ENCODE results near the gene TUT4. TPM values are rescaled to one million over a fixed set of nuclear protein-coding genes. Genes with fewer than 3 reads are reported as not detected.

Gene TUT4
- total and polyA plus RNA-seq, 2 donors (not counting 3 experiments of a cell fraction or from before 2014, with no cell fraction given) = 24.7 to 41.2 TPM

- Histone ChIP-seq H4K20me1 (replicated peaks; ENCODE audit: control insufficient read depth, extremely low read depth, insufficient read depth, low read length) (no peaks in the 10 kb centered on the region), H2AFZ (ENCODE audit: low read depth, low read length) (peak within 1 kb of the TSS; percentile 74), H3K9ac (replicated peaks; ENCODE audit: extremely low read depth, insufficient read depth, low read length) (peak within 1 kb of the TSS; percentile 83), H3K4me2 (ENCODE audit: insufficient read depth, low read length) (peak within 1 kb of the TSS; percentile 75), H3K79me2 (ENCODE audit: control insufficient read depth, insufficient read depth, low read length) (no peaks in the 10 kb centered on the region), H3K9me3 (replicated peaks; ENCODE audit: control insufficient read depth, insufficient read depth, low read length) (no peaks in the 10 kb centered on the region), H3K27ac (ENCODE audit: insufficient read depth, low read depth, low read length) (peak within 1 kb of the TSS; percentile 20), H3K4me3 (replicated peaks in 1 of 3; ENCODE audit: insufficient read depth in 1 of 3, low read depth in 1 of 3, low read length in 3 of 3) (peak within 1 kb of the TSS in 2 of 3 experiments; percentile 34 to 48), H3K36me3 (ENCODE audit: control insufficient read depth in 2 of 2, extremely low read depth in 1 of 2, insufficient read depth in 2 of 2, low read length in 2 of 2) (no peaks in the 10 kb centered on the region), H3K27me3 (ENCODE audit: control insufficient read depth in 2 of 2, insufficient read depth in 2 of 2, low read length in 2 of 2) (peaks cover 2 to 5% of the 10 kb centered on the region in 2 experiments), H3K4me1 (ENCODE audit: control insufficient read depth, extremely low read depth, insufficient read depth, low read length) (peaks cover 8% of the 10 kb centered on the region), H3K9me1 (replicated peaks; ENCODE audit: control insufficient read depth, extremely low read depth, insufficient read depth, low read length) (no peaks in the 10 kb centered on the region)
- ChIA-PET CTCF (no interaction called here), POLR2A (no interaction called here)
- no peak for TF ChIP-seq EZH2 (IDR thresholded peaks at IDR 0.05; ENCODE audit: borderline replicate concordance, low read depth, low read length, severe bottlenecking)
- peak; percentile 22 for TF ChIP-seq POLR2AphosphoS5 (IDR thresholded peaks at IDR 0.05; ENCODE audit: insufficient read depth, low read depth, low read length)
- DNase-seq (ENCODE audit: low read depth, low spot score) = peak; percentile 25
- dilution Hi-C loops (cut with MboI; ENCODE audit: extremely low pct_ligation_motif_present, low sequenced_read_pairs) = no loop called here
- FAIRE-seq = peak; percentile 84
- intact Hi-C loops (cut with micrococcal nuclease) = loop anchor here (5.0 kb wide), 1 partner anchor 50 kb away; the partner anchor contains the start of gene TUT4
- BruUV-seq (replicated peaks) = no TSS peak
Measured at GRCh38 chr1:52601991-52602855, 49.3 kb upstream of the TUT4 start, which contains the start of gene GPX7. Gene GPX7 (plus strand): TSS chr1:52602371. CDS start chr1:52602410, 39 bp downstream.

- H3K27me3 ChIP-seq (ENCODE audit: control insufficient read depth in 2 of 2, insufficient read depth in 2 of 2, low read length in 2 of 2) = peaks cover 2 to 5% of the 10 kb centered on the region in 2 experiments
- H2AFZ ChIP-seq (ENCODE audit: low read depth, low read length) = peak overlapping the region; percentile 74
- no peaks in the 10 kb centered on the region for H3K9me1 ChIP-seq (replicated peaks; ENCODE audit: control insufficient read depth, extremely low read depth, insufficient read depth, low read length)
- dilution Hi-C loops (cut with MboI; ENCODE audit: extremely low pct_ligation_motif_present, low sequenced_read_pairs) = no loop called here
- no peaks in the 10 kb centered on the region for H3K79me2 ChIP-seq (ENCODE audit: control insufficient read depth, insufficient read depth, low read length)
- ChIA-PET POLR2A (no interaction called here), CTCF (no interaction called here)
- H3K36me3 ChIP-seq (ENCODE audit: control insufficient read depth in 2 of 2, extremely low read depth in 1 of 2, insufficient read depth in 2 of 2, low read length in 2 of 2) = no peaks in the 10 kb centered on the region
- peak overlapping the region; percentile 41 for H3K4me2 ChIP-seq (ENCODE audit: insufficient read depth, low read length)
- DNase-seq (ENCODE audit: low read depth, low spot score) (no peak), FAIRE-seq (no peak)
- peak overlapping the region in 1 of 3 experiments; percentile 10 for H3K4me3 ChIP-seq (replicated peaks in 1 of 3; ENCODE audit: insufficient read depth in 1 of 3, low read depth in 1 of 3, low read length in 3 of 3)
- no peaks in the 10 kb centered on the region for H3K9me3 ChIP-seq (replicated peaks; ENCODE audit: control insufficient read depth, insufficient read depth, low read length)
- H4K20me1 ChIP-seq (replicated peaks; ENCODE audit: control insufficient read depth, extremely low read depth, insufficient read depth, low read length) = no peaks in the 10 kb centered on the region
- H3K4me1 ChIP-seq (ENCODE audit: control insufficient read depth, extremely low read depth, insufficient read depth, low read length) = peaks cover 8% of the 10 kb centered on the region
- no peak for TF ChIP-seq GATA2 (IDR thresholded peaks at IDR 0.05; ENCODE audit: insufficient read depth, insufficient read length, low read depth, low read length)
- no peak for TF ChIP-seq POLR2A (IDR thresholded peaks at IDR 0.05; ENCODE audit: low read depth, low read length)
- TF ChIP-seq, protein P1, sequence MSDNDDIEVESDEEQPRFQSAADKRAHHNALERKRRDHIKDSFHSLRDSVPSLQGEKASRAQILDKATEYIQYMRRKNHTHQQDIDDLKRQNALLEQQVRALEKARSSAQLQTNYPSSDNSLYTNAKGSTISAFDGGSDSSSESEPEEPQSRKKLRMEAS (IDR thresholded peaks at IDR 0.05; ENCODE audit: insufficient read depth, insufficient read length) = no peak
- TF ChIP-seq EZH2 (IDR thresholded peaks at IDR 0.05; ENCODE audit: borderline replicate concordance, low read depth, low read length, severe bottlenecking) = no peak
- no peak for TF ChIP-seq MYC (IDR thresholded peaks at IDR 0.05; ENCODE audit: low read depth, low read length)
- TF ChIP-seq CTCF (IDR thresholded peaks at IDR 0.05; ENCODE audit: extremely low read depth in 1 of 2, insufficient read depth in 1 of 2, low read depth in 1 of 2, low read length in 2 of 2) = no peak
- TF ChIP-seq POLR2AphosphoS5 (IDR thresholded peaks at IDR 0.05; ENCODE audit: insufficient read depth, low read depth, low read length) = no peak
- TF ChIP-seq FOS (IDR thresholded peaks at IDR 0.05; ENCODE audit: borderline replicate concordance, insufficient read depth, low read length) = no peak
- TF ChIP-seq JUN (IDR thresholded peaks at IDR 0.05; ENCODE audit: borderline replicate concordance, insufficient read depth, insufficient read length, low read depth) = no peak
- intact Hi-C loops (cut with micrococcal nuclease) = loop anchor here (5.0 kb wide), 1 partner anchor 49 kb away; the partner anchor contains the start of gene TUT4
- no peak overlapping the region for H3K27ac ChIP-seq (ENCODE audit: insufficient read depth, low read depth, low read length)
- no TSS peak for BruUV-seq (replicated peaks)
- no peak overlapping the region for H3K9ac ChIP-seq (replicated peaks; ENCODE audit: extremely low read depth, insufficient read depth, low read length)
Measured at GRCh38 chr1:52601519-52601918, 48.6 kb upstream of the TUT4 start.

All from endothelial cell of umbilical vein (primary cell).